ENCODE data around the gene TTLL4.

TTLL4 gene

GRCh38 chr2:218713922-218714321 lies 3.3 kb downstream of the TTLL4 start:
- no peak for DNase-seq

- no peak for DNase-seq
These were observed 5.4 kb downstream of the TTLL4 start for GRCh38 chr2:218716070-218716469.

- DNase-seq, result no peak
These were observed 6.6 kb downstream of the TTLL4 start for GRCh38 chr2:218717262-218717661.

- DNase-seq, result no peak
These were observed 7.4 kb downstream of the TTLL4 start for GRCh38 chr2:218718058-218718457.

GRCh38 chr2:218719457-218719856 lies 8.8 kb downstream of the TTLL4 start:
- no peak for DNase-seq

GRCh38 chr2:218720048-218721041 lies 9.7 kb downstream of the TTLL4 start:
- DNase-seq, result no peak

- no peak for DNase-seq
These were observed 10.9 kb downstream of the TTLL4 start for GRCh38 chr2:218721488-218721887.

GRCh38 chr2:218721934-218722333 lies 11.3 kb downstream of the TTLL4 start:
- no peak for DNase-seq

GRCh38 chr2:218722419-218722818 lies 11.8 kb downstream of the TTLL4 start:
- DNase-seq, result no peak

GRCh38 chr2:218722876-218723785 lies 12.5 kb downstream of the TTLL4 start:
- DNase-seq, result no peak

GRCh38 chr2:218726004-218726574 lies 15.5 kb downstream of the TTLL4 start:
- DNase-seq, result no peak

- DNase-seq, result no peak
These were observed 17.0 kb downstream of the TTLL4 start for GRCh38 chr2:218727502-218728165.

- no peak for DNase-seq
These were observed 19.0 kb downstream of the TTLL4 start for GRCh38 chr2:218729640-218730039.

- no peak for DNase-seq
These were observed 21.6 kb downstream of the TTLL4 start for GRCh38 chr2:218732052-218732760.

GRCh38 chr2:218732761-218733158 lies 22.1 kb downstream of the TTLL4 start:
- no peak for DNase-seq

- no peak for DNase-seq
These were observed 22.8 kb downstream of the TTLL4 start for GRCh38 chr2:218733171-218734021.

- DNase-seq, result no peak
These were observed 23.7 kb downstream of the TTLL4 start for GRCh38 chr2:218734190-218734975.

- no peak for DNase-seq
These were observed 25.9 kb downstream of the TTLL4 start for GRCh38 chr2:218736531-218736930.

GRCh38 chr2:218743068-218743467 lies 32.4 kb downstream of the TTLL4 start:
- no peak for DNase-seq

GRCh38 chr2:218744615-218745014 lies 34.0 kb downstream of the TTLL4 start:
- DNase-seq, result no peak
